Measurements from ENCODE around the gene C19orf73.

GRCh38 chr19:49111218-49111998, 7.5 kb downstream of the C19orf73 start:
- TF ChIP-seq CTCF (conservative IDR thresholded peaks at IDR 0.05; ENCODE audit: low read length) (no peak), EZH2phosphoT487 (IDR thresholded peaks at IDR 0.05; ENCODE audit: borderline replicate concordance) (no peak)

All from Loucy (cell line).